DND-41 (cell line): ENCODE data around the gene RABGAP1.

ENCODE experiments used
- ATAC-seq: fragments of 200-7000 bp; cut with Tn5 transposase; 3 replicates; pipeline ENCODE4 v1.9.1; 2021; ENCODE audit warnings: low read depth; ENCODE audit not compliant: insufficient read depth
- DNase-seq: peaks from one replicate; pipeline ENCODE4 v3.0.0-alpha.2; 2020
- H2AFZ ChIP-seq: 2 replicates; pipeline ENCODE4 v1.6.0; 2012; ENCODE audit warnings: low read depth, low read length
- H3K27ac ChIP-seq: 2 replicates; pipeline ENCODE4 v1.5.1; 2012; ENCODE audit warnings: low read length, inconsistent platforms
- H3K27me3 ChIP-seq: fragments of 200-600 bp; sonication (generic); 2 replicates; pipeline ENCODE4 v1.6.0; 2012; ENCODE audit warnings: low read length, mild to moderate bottlenecking, inconsistent platforms; ENCODE audit not compliant: insufficient read depth, poor library complexity
- H3K36me3 ChIP-seq: 2 replicates; pipeline ENCODE4 v1.5.1; 2012; ENCODE audit warnings: low read length, inconsistent platforms; ENCODE audit not compliant: insufficient read depth
- H3K4me1 ChIP-seq: 2 replicates; pipeline ENCODE4 v1.5.1; 2012; ENCODE audit warnings: mild to moderate bottlenecking, low read length; ENCODE audit not compliant: insufficient read depth
- H3K4me2 ChIP-seq: 2 replicates; pipeline ENCODE4 v1.6.0; 2012; ENCODE audit warnings: mild to moderate bottlenecking, moderate library complexity, low read length, inconsistent platforms; ENCODE audit not compliant: insufficient read depth
- H3K4me3 ChIP-seq, 2 experiments: fragments of 200-600 bp in 1 of 2; shearing (Covaris generic) in 1 of 2; 2 replicates each; pipeline ENCODE4 v1.5.1; 2012 to 2016; ENCODE audit warnings: inconsistent platforms in 2 of 2, low read length in 2 of 2, mild to moderate bottlenecking in 2 of 2, low read depth in 1 of 2, moderate library complexity in 1 of 2
- H3K79me2 ChIP-seq: 2 replicates; pipeline ENCODE4 v1.6.0; 2012; ENCODE audit warnings: low read length, inconsistent platforms; ENCODE audit not compliant: insufficient read depth
- H3K9ac ChIP-seq: 2 replicates; pipeline ENCODE4 v1.6.0; 2012; ENCODE audit warnings: low read depth, mild to moderate bottlenecking, inconsistent platforms, low read length, moderate library complexity
- H3K9me3 ChIP-seq: 2 replicates; pipeline ENCODE4 v1.5.1; 2012; ENCODE audit warnings: low read length, moderate library complexity, mild to moderate bottlenecking, inconsistent platforms; ENCODE audit not compliant: insufficient read depth, severe bottlenecking
- H4K20me1 ChIP-seq: 2 replicates; pipeline ENCODE4 v1.6.0; 2012; ENCODE audit warnings: low read length; ENCODE audit not compliant: insufficient read depth
- CTCF ChIP-seq: IDR thresholded peaks from 2 replicates; pipeline ENCODE4 v1.5.1; 2012; ENCODE audit warnings: borderline replicate concordance, low read length, moderate library complexity, mild to moderate bottlenecking; ENCODE audit not compliant: poor library complexity, severe bottlenecking; ENCODE audit errors: extremely low read depth
- EZH2 ChIP-seq: IDR thresholded peaks from 3 replicates; pipeline ENCODE4 v1.6.1; 2012; ENCODE audit warnings: borderline replicate concordance, low read depth, mild to moderate bottlenecking, moderate library complexity, low read length, inconsistent platforms; ENCODE audit not compliant: severe bottlenecking

The RABGAP1 gene

DNA sequence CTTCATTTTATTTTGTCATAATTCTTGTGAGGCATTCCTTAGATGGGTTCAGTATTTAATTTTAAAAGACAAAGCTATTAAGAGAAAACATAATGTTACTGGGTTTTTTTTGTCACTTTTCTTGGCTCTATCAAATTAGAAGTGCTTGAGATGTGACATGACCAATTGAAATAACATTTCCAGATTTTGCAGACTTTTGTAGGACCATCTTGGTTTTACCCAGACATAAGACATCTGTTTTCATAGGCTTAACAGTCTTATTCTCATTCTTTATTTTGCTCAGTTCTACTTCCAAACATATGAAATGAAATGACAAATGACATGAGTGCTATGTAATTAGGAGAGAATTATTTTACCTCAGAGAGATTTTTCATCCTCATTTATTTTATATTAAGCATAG is 112.2 kb downstream of the RABGAP1 start:
- H3K36me3 ChIP-seq = peaks cover 11% of the 10 kb centered on the region; the same call in 1 of the 2 replicates
- ATAC-seq (no peak), DNase-seq (no peak)
- no peaks in the 10 kb centered on the region for H4K20me1 ChIP-seq
- no peak overlapping the region for H3K9ac ChIP-seq
- H2AFZ ChIP-seq = no peak overlapping the region
- H3K27ac ChIP-seq = no peak overlapping the region
- TF ChIP-seq EZH2 = no peak
- no peak for TF ChIP-seq CTCF
- no peaks in the 10 kb centered on the region for H3K27me3 ChIP-seq
- H3K4me3 ChIP-seq = no peak overlapping the region
- H3K79me2 ChIP-seq = no peaks in the 10 kb centered on the region
- no peak overlapping the region for H3K4me2 ChIP-seq
- H3K4me1 ChIP-seq = no peaks in the 10 kb centered on the region
- H3K9me3 ChIP-seq = no peaks in the 10 kb centered on the region

GRCh38 chr9:123053711-123054110 is 112.9 kb downstream of the RABGAP1 start:
- Histone ChIP-seq H2AFZ (no peak overlapping the region), H3K4me2 (no peak overlapping the region), H3K79me2 (no peaks in the 10 kb centered on the region), H3K27me3 (no peaks in the 10 kb centered on the region), H3K9ac (no peak overlapping the region), H3K27ac (no peak overlapping the region), H3K36me3 (peaks cover 11% of the 10 kb centered on the region; the same call in 1 of the 2 replicates), H3K4me1 (no peaks in the 10 kb centered on the region), H3K4me3 (no peak overlapping the region), H4K20me1 (no peaks in the 10 kb centered on the region), H3K9me3 (no peaks in the 10 kb centered on the region)
- no peak for ATAC-seq
- DNase-seq = no peak
- TF ChIP-seq CTCF (no peak), EZH2 (no peak)

DNA sequence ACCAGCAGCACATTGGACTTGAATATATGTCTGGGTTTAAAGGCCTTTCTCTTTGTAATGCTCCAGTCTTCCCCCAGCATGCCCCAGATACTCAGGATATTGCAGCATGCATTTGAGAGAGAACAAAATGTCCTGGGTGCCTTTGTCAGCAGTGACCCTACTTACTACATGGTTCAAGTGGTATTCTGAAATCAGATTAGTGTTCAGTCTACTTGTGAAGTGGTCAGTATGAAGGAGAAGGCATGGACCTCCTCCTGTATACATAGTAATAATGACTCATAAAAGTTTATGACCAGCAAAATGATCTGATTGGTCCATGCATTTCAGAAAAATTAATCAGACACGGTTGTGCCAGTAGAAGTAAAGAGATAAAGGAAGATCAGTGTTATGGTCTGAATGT is 118.0 kb downstream of the RABGAP1 start:
- Histone ChIP-seq H3K36me3 (peaks cover 8% of the 10 kb centered on the region; the same call in 1 of the 2 replicates), H3K27me3 (no peaks in the 10 kb centered on the region), H3K27ac (no peak overlapping the region), H3K4me1 (no peaks in the 10 kb centered on the region), H3K4me2 (no peak overlapping the region), H3K79me2 (no peaks in the 10 kb centered on the region), H3K9ac (no peak overlapping the region), H4K20me1 (no peaks in the 10 kb centered on the region), H3K4me3 (no peak overlapping the region), H3K9me3 (no peaks in the 10 kb centered on the region), H2AFZ (no peak overlapping the region)
- DNase-seq (no peak), ATAC-seq (no peak)
- no peak for TF ChIP-seq EZH2
- TF ChIP-seq CTCF = no peak
